HS-27A (cell line): ENCODE results near the gene CCNF.
"Not testable (repeated sequence)": the region's sequence is repeated elsewhere in the genome, so short reads cannot be mapped to it uniquely, and the experiment has no call there.

Source experiments
- DNase-seq: peaks from one replicate; pipeline ENCODE4 v3.0.0-alpha.2; 2012; ENCODE audit warnings: low read depth, missing footprints

Gene CCNF

GRCh38 chr16:2428051-2428783, 1.0 kb upstream of the CCNF start:
- no peak for DNase-seq

- DNase-seq = no peak
Measured at GRCh38 chr16:2428784-2429033, 538 bp upstream of the CCNF start.

- no peak for DNase-seq
Measured at GRCh38 chr16:2429771-2430663, 770 bp downstream of the CCNF start.

- DNase-seq = no peak
Measured at GRCh38 chr16:2432286-2432685, 3.0 kb downstream of the CCNF start.

- no peak for DNase-seq
Measured at GRCh38 chr16:2432801-2433505, 3.7 kb downstream of the CCNF start.

- not testable (repeated sequence) for DNase-seq
Measured at GRCh38 chr16:2435236-2435635, 6.0 kb downstream of the CCNF start.

- DNase-seq = no peak
Measured at GRCh38 chr16:2436110-2436509, 6.9 kb downstream of the CCNF start.

GRCh38 chr16:2437032-2437790, 8.0 kb downstream of the CCNF start:
- DNase-seq = no peak

GRCh38 chr16:2438121-2438520, 8.9 kb downstream of the CCNF start:
- DNase-seq = no peak

GRCh38 chr16:2439598-2439997, 10.4 kb downstream of the CCNF start:
- no peak for DNase-seq

GRCh38 chr16:2441143-2441804, 12.0 kb downstream of the CCNF start:
- DNase-seq = not testable (repeated sequence)

GRCh38 chr16:2443555-2443954, 14.3 kb downstream of the CCNF start:
- DNase-seq = no peak

- DNase-seq = no peak
Measured at GRCh38 chr16:2447920-2448583, 18.8 kb downstream of the CCNF start.

- no peak for DNase-seq
Measured at GRCh38 chr16:2449118-2449517, 19.9 kb downstream of the CCNF start.

GRCh38 chr16:2450535-2450934, 21.3 kb downstream of the CCNF start:
- DNase-seq = no peak

GRCh38 chr16:2450975-2451381, 21.7 kb downstream of the CCNF start:
- no peak for DNase-seq

- no peak for DNase-seq
Measured at GRCh38 chr16:2451851-2452320, 22.6 kb downstream of the CCNF start.

- DNase-seq = no peak
Measured at GRCh38 chr16:2452650-2453049, 23.4 kb downstream of the CCNF start.

- DNase-seq = no peak
Measured at GRCh38 chr16:2455081-2455845, 26.0 kb downstream of the CCNF start.

GRCh38 chr16:2456551-2457153, 27.4 kb downstream of the CCNF start:
- DNase-seq = no peak
